HG03175 (cell line): ENCODE results near the gene PAQR9.

ENCODE experiments used
- ATAC-seq: cut with Tn5 transposase; IDR thresholded peaks from one replicate; pipeline ENCODE4 v1.9.1; 2021; ENCODE audit warnings: mild to moderate bottlenecking, moderate library complexity; ENCODE audit not compliant: unreplicated experiment

PAQR9 gene

DNA sequence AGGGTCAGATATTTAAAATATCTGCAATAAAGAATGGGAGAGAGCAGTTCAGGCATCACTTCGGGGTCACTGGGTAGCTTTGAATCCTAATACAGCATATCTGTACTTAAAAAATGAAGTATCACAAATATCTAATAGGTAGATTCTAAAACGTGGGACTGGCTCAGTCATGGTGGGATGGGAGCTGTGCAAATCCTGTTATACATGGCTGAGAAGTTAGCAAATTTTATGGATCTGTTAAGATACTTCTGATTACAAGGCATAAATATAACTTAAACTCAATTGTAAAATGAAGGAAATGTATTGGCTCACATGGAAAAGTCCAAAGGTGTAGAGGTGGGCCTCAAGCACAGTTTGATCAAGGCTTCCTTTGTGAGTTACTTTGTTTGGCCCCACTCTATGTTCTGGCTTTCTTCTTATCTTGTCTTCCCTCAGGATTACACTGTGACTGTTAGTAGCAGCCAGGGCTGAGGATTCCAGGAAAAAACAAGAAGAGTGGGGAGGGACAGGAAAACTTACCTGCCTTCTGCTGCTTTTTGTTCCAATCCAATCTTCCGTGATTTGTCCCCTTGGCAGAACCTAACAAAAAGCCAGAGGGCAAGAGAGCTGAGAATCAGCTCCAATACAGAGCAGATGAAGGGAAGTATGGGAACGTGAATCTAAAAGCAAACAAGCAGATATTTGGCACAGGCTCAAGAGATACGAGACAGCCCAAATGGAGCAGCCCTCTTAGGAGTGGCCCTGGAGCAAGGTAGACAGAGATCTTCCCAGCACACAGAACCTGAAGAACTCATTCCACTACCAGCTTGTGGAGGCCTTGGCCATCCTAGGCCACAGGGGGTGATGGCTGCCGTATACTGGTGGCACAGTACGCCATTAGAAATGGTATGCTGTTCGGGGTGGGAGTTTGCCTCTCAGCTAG is 10.9 kb downstream of the PAQR9 start:
- ATAC-seq = no peak

GRCh38 chr3:142951794-142952193 is 11.7 kb downstream of the PAQR9 start:
- ATAC-seq = no peak

DNA sequence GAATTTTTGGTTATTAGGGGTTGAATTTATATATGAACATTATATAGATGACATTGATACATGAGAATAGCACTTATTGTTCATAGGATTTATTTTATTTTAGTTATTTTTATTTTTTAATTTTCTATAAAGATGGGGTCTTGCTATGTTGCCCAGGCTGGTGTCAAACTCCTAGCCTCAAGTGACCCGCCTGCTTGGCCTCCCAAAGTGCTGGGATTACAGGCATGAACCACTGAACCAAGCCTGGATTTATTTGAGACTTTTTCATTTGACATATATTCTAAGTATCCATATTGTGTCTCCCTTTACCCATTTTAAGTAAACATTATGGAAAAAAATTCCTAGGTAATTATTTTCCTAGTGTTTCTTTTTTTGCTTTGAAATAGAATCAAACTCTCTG is 12.5 kb downstream of the PAQR9 start:
- no peak for ATAC-seq

- no peak for ATAC-seq
Measured at GRCh38 chr3:142947799-142948575, 15.5 kb downstream of the PAQR9 start.

- ATAC-seq = no peak
Measured at GRCh38 chr3:142947352-142947751, 16.1 kb downstream of the PAQR9 start.

- ATAC-seq = no peak
Measured at GRCh38 chr3:142946861-142947260, 16.6 kb downstream of the PAQR9 start.

DNA sequence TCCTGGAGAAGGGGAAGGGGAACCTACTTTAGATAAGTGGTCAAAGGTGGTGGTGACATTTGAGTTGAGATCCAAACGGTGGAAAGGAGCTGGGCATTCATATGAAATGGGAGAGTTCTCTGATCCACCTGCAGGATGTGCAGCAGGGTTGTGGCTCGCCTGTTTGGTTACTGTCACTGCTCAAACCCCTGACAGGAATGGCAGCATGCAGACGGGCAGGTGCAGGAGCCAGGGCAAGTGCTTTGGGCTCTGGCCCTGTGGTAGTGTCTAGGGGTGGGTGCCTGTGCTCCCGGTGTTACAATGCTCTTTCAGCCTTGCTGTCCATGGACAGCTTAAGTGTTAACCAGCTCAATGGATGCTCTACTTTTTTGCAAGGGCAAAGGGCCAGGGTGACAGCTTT is 18.5 kb downstream of the PAQR9 start:
- ATAC-seq = no peak

GRCh38 chr3:142944342-142944741 is 19.1 kb downstream of the PAQR9 start:
- peak; percentile 44 for ATAC-seq

- ATAC-seq = no peak
Measured at GRCh38 chr3:142943870-142944269, 19.6 kb downstream of the PAQR9 start.

- ATAC-seq = no peak
Measured at GRCh38 chr3:142943349-142943748, 20.1 kb downstream of the PAQR9 start.

GRCh38 chr3:142941373-142942123 is 21.9 kb downstream of the PAQR9 start:
- ATAC-seq = no peak

DNA sequence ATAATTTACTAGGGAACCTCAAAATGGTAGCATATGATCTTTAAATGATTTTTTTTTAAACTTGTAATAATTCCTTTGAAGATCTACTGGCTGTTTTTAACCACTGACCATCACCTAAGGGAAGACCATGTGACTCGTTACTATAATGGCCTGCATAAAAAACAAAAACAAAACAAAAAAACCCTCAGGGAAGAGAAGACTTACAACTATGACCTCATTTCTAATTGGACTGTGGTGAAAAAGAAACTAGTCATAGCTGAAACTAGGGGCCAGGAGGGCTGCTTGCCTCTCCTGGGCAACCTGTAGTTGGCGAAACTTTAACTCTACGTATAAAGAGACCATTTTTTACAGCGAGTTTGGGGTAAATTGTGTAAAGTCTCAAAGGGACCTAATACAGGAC is 23.0 kb downstream of the PAQR9 start:
- ATAC-seq = peak; percentile 52

DNA sequence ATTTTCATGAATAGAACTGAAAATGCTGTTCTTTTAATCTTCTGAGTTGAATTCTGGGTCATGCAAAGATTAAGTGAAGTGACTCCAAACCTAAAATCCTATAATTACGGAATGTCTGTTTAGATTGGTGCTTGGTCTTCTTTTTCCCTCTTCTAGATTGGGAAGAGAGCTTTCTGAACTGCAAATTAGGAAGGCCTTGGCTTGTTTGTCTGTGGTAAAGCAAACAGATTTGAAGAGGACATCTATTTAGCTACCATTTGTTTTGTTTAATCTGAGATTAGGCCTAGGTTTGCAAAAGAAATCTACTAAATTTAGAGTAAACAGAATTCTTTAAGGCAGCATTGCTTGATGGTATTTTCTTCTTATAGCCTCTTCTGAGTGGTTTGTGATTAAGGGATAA is 23.5 kb downstream of the PAQR9 start:
- ATAC-seq = no peak

DNA sequence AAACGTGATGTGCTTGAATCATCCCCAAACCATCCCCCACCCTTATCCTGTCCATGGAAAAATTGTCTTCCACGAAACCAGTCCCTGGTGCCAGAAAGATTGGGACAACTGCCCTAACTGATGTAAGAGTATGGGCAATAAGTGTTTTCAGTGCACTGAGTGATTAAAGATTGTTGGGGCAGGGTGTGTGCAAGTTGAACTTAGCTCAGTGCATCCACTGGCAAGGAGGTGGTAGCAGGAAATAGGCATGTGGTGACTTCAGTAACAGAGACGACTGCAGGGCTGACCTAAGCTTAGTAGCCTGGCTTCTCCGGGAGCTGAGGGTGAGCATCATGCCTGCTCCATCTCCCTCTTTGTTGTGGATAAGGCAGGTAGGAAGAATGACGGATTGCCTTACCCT is 27.5 kb downstream of the PAQR9 start:
- no peak for ATAC-seq

GRCh38 chr3:142934887-142935269 is 28.6 kb downstream of the PAQR9 start:
- ATAC-seq = no peak

GRCh38 chr3:142934128-142934886 is 29.2 kb downstream of the PAQR9 start:
- no peak for ATAC-seq

DNA sequence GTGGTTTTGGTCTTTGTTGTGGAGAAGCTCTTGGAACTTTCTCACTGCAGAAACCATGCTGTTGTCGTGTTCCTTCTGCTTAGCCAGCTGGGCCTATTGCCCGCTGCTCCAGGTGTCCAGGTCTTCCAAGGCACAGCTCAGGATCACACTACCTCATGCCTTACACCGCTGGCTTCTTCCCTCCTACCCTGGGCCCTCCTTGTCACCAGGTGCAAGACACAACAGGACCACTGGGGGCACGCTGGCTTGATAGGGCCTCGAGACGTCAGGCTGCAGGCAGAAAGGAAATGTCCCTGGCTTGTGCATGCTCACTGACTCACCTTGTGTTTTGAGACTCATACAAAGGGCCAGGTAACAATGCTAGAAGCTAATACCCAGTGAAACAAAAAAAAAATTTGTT is 32.3 kb downstream of the PAQR9 start:
- ATAC-seq = peak; percentile 74

DNA sequence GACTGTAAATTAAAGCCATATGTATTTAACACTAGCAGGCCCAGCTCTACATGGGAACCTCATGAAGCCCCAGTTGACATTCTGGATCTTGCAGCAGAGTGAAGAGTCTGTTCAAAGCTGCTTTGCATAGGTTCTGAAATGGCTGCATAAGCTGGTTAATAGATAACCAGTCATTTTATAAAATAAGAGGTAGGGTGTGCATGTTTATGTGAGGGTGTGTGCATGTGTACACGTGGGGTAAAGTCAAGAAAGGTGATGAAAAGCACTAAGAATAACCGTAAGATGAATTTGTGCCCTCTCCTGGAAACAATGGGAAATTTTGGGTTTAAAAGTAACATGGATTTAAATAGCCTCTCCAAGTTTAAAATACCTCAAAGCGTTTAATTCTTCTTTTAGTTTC is 33.0 kb downstream of the PAQR9 start:
- no peak for ATAC-seq

GRCh38 chr3:142929890-142930289 is 33.6 kb downstream of the PAQR9 start:
- no peak for ATAC-seq

DNA sequence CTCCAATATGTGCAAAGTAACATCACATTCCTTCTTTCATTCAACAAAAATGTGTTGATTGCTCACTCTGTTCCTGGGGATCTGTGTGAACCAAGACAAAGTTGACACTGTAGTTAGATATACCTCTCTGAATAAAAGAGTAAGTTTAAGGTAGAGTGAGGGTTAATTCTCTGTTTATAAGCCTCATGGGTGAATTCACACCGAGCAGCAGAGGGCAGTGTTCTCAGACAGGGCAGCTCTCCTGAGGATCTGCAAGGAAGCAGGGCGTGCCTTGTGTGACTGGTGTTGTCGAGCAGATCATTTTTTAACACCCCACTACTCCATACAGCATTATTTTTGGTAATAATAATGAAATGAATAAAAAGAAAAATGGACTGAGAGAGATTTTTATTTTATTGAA is 34.4 kb downstream of the PAQR9 start:
- ATAC-seq = peak; percentile 52
